PFSK-1 (cell line): ENCODE results near the gene MINAR1.

ENCODE experiments used
- FOXP2 ChIP-seq: optimal IDR thresholded peaks from 2 replicates; pipeline ENCODE3; 2011; ENCODE audit warnings: borderline replicate concordance, control low read depth, inconsistent platforms; ENCODE audit not compliant: insufficient read depth; ENCODE audit errors: extremely low read length, extremely low read depth
- POLR2AphosphoS5 ChIP-seq: IDR thresholded peaks from 2 replicates; pipeline ENCODE4 v1.6.1; 2012; ENCODE audit warnings: low read depth, mild to moderate bottlenecking, control low read depth, low read length, moderate library complexity
- SIN3A ChIP-seq: IDR thresholded peaks from 2 replicates; pipeline ENCODE4 v1.6.1; 2012; ENCODE audit warnings: mild to moderate bottlenecking, low read length, moderate library complexity, borderline replicate concordance; ENCODE audit not compliant: insufficient read depth
- TAF1 ChIP-seq: IDR thresholded peaks from 2 replicates; pipeline ENCODE4 v1.6.1; 2012; ENCODE audit warnings: low read length, control low read depth, borderline replicate concordance; ENCODE audit not compliant: insufficient read depth

- TF ChIP-seq FOXP2 (no peak), POLR2AphosphoS5 (no peak), TAF1 (no peak), SIN3A (no peak)
These were observed 27.5 kb downstream of the MINAR1 start for GRCh38 chr15:79459666-79460065.
